Stimulated activated naive CD4-positive, alpha-beta T cell (primary cell): Measurements from ENCODE around the gene ZNG1C.
"Not testable (repeated sequence)": the region's sequence is repeated elsewhere in the genome, so short reads cannot be mapped to it uniquely, and the experiment has no call there.

Experiments used
- DNase-seq, 6 experiments: peaks; one replicate each; lab custom pipeline; 2025; lab: John Stamatoyannopoulos, UW

Gene ZNG1C

GRCh38 chr9:68342265-68343025 is 100.7 kb downstream of the ZNG1C start:
- not testable (repeated sequence) for DNase-seq

- not testable (repeated sequence) for DNase-seq
These were observed 101.5 kb downstream of the ZNG1C start for GRCh38 chr9:68343242-68343641.

DNA sequence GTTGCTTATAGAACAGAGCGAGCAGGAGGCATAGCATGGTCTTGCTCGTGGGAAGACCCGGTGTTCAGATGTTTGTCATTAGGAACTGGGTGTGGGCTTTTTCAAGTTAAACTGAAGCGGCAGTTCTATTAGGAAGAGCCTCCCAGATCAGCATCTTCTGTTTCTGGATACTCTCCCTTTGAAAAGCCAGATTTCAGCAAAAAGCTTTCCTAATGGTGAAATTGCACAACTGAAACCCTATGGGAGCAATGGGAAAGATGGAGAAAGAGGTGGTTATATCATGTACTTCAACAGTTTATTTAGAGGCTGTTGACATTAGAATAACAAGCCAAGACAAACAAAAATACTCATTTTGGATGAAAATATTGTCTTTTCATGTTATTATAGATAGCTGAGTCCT is 102.2 kb downstream of the ZNG1C start:
- not testable (repeated sequence) for DNase-seq
